GM18526 (cell line): ENCODE data around the gene MAPK7.

Experiments used
- POLR2A ChIP-seq: IDR thresholded peaks from 3 replicates; pipeline ENCODE4 v1.6.1; 2011; ENCODE audit not compliant: insufficient read length; ENCODE audit errors: extremely low read depth

MAPK7 gene

DNA sequence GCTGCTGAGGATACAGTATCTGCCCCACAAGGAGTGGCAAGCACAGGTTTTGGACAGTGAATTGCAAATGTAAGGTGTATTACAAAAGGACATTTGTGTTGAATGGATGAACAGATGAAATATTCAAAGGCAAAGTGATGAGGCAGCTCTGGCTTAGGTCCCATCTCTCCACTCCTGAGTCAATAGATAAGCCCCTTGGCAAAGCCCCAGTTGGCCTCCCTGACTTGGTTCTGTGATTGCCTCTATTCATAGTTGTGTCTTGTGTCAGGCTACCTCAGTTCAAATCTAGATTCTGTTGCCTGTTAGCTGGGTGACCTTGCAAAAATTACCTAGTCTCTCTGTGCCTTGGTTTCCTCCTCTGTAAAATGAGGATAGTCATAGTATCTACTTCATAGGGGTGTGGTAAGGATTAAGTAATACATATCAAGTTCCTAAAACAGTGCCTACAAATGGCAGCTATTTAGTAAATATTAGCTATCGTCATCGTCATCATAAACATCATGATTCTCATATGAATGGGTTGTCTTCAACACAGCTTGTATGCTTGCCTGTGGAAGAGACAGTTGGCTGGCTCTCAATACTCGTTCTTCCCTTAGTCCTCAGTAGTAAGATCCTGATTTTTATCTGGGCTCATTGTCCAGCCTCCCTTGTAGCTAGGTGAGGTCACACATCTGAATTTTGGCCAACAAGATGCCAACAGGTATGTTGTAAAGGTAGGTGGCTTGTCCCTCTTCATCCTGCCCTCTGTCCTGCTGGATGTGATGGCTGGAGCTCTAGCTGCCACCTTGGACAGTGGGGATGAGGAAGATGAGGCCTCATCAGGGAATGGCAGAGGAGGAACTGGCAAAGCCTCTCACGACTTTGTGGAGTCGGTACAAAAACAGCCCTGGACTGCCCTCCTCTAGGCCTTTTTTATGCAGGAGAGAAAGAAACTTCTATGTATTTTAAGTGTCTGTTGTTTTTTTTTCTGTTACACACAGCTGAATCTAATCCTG, 10.8 kb downstream of the MAPK7 start:
- no peak for TF ChIP-seq POLR2A

DNA sequence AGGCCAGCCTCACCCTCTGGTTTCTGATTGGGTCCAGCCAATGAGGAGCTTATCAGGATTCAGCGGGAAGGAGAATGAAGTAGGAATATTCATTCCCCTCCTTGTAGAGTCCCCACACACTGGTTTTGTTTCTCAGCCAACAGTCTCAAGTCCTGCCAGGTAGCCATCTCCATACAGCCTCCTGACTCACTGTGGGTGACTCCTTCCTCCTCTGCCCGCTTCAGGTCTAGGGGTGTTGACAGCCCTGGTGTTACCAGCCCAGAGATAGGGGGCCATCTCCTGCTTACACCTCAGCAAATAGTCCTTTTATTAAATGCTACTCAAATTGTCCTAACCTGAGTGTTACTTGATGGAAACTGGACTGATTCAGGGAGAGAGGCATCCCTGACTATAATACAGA, 12.7 kb downstream of the MAPK7 start:
- TF ChIP-seq POLR2A = no peak

DNA sequence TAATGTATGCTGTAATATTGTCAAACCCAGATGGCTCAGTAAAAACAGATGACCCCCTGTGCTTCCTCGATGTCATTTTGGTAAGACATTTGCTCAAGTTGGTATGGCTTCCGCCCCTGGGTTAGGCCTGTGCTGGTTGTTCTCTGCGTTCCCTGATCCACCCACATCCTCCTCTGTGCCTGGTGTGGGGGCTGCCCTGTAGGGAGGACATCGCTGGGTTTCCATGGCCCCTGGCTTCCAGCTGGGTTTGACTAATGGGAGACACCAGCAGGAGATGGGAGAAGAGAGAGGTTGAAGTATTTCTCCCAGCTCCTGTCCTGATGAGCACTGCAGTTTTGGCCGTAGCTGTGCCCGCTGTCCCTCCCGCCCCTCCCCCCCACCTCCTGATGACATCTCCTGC, 13.1 kb downstream of the MAPK7 start:
- no peak for TF ChIP-seq POLR2A

DNA sequence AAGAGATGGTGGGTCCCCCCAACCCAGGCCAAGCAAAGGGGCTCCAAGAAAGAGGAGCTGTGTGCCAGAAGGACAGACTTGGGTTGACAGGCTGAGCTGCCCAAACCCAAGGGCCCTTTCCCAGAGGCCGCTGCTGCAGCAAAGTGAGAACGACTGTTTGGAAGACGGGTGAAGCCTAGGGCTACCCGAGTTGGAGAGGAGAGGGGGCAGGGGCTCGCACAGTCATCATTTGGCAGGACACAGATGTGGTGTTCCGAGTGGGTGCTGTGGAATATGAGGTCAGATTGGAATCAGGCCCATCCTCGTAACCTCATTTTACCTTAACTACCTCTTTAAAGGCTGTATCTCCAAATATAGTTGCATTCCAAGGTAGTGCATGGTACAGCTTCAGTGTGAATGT, 14.0 kb downstream of the MAPK7 start:
- TF ChIP-seq POLR2A = no peak

DNA sequence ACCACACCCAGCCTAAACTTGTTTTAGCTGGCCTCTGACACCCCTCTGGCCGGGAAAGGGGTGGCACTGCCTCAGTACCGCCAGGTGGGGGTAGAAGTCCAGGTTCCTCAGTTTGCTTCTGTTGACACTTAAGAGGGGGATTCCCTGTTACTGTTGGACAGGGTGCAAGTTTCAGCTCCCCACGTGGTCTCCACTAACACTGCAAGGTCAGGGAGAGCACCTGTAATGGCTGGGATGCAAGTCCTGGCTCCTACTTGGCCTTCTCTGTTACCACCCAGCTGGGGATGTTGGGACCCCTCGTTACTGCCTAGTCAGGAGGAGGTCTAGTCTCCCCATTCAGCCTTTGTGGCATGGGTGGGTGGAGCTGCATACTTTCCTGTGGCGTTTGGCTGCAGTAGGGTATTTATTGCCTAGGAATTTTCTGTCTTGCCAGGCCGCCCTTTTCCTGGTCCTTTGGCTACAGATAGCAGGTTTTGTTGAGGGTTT, 19.3 kb downstream of the MAPK7 start:
- TF ChIP-seq POLR2A = no peak

DNA sequence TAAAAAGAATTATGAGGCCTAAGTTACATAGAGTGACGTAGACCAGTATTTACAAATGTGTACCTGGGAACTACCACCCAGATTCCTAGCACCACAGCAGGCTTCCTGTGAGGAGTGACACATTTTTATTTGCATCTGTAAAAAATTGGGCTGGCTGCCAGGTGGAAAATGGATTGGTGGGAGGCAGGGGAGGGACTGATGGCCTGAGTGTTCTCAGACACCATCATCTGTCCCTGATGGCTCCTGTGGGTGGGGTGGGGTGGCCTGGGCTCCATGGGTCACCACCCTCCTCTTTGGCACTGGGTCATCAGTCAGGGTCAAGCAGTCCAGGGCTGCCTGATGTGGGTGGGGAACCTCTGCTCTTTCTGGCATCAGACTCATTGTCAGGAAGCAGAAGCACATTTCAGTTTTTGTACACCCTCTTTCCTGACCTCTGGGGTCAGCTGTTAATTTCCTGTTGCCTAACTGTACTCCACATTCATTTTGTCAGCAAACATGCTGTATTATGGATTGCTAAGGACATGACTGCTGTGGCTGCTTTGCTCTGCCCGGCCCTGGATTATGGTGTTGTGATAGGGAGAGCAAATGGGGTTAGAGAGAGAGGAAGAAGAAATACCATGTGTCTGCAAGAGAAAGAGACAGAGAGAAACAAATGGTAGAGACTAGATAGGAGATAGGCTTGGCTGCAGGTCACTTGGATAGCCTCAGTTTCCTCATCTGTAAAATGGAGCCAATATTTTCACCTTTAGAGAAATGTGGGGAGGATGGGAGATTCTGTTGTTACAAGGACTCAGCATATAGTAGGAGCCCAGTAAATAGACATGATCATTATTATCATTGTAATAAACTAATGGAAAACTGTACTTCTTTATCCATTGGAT, 20.2 kb downstream of the MAPK7 start:
- TF ChIP-seq POLR2A = no peak

DNA sequence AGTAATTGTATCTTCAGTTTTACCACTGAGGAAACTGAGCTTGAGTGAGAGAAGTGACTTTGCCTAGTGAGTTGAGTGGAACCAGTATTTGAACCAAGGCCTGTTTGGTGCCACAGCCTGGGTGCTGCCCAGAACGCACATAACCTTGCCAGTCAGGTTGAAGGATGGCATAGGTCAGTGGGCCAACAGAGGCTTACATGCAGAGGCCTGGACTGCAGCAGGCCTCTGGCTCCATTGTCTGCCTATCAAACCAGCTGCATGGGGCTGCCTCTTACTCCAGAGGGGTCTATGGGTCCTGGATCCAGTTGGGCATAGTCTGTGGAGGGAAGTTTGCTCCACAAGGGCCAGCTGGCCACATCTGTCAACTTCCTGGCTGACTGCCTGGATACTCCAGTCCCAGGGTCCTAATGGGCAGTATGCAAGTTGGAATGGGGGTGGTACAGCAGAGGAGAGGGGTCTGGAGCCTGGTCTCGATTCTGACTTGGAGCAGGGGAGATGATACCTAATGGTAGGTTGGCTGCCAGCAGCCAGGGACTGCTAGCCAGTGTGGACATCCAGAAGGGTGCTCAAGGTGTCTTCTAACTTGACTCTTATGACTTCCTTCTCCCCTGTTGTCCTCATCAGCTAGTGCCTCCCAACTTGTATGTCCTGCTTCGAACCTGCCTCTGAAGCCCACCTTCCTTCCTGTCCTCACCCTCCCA, 21.6 kb downstream of the MAPK7 start:
- no peak for TF ChIP-seq POLR2A

DNA sequence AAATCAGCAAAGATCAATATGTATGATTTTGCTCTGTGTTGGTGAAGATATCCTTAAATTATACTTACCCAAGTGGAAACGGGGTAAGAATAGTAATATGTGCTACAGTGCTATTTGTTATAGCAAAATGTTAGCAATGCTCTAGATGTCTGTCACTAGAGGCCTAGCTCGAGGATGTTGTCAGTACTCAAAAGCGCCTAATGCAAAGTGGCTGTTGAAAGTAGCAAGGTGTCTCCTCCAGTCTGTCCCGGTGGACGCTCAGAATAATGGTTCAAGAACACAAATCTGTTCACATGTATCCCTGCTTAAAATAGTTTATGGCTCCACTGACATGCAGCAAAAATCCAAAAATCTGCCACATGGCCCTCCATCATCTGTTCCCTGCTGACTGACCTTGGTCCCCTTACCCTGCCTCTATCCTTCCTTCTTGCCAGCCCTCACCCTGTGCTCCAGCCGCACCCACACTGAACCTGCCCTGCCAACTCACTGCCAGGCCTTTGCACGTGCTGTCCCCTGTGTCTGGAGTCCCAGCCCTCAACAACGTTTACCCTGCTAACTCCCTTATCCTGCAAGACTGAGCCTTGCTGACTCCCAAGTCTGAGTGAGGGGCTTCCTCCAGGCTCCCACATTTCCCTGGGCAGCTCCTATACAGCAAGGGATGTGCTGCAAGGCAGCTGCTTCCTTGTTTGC, 23.2 kb downstream of the MAPK7 start:
- no peak for TF ChIP-seq POLR2A

DNA sequence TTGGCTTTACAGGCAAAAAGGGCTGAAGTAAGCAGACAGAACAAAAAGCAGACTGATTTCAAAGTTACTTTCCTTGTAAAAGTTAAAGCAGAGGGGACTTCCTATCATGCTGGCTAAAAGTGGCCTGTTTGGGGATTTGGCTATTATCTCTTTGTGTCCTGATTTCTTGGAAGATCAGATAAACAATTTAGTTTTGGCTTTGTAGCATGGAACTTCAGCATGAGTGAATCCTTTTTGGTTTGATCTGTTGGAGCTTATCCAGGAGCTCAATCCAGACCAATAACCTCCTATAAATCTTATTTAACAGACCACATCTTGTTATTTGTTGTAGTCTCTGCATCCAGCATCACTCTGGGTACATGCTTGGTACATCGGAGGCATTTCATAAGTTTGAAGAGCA, 23.9 kb downstream of the MAPK7 start:
- TF ChIP-seq POLR2A = no peak

DNA sequence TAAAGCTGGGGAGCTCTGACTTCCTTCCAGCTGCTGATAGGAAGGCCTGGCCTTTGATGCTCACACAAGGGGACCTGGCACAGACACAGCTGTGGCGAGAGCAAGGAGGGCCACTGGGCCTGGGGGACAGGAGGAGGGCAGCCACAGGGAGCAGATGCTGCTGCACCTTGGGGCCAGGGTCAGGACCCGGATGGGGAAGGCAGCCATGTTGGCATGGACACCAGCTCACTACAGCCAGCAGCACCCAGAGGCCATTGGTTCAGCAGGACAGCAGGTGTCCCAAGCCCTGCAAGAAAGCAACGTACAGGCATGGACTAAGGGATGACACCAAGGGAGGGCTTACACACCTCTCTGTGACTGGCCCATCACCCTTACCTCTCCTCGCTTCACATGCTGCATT, 24.7 kb downstream of the MAPK7 start:
- TF ChIP-seq POLR2A = no peak

DNA sequence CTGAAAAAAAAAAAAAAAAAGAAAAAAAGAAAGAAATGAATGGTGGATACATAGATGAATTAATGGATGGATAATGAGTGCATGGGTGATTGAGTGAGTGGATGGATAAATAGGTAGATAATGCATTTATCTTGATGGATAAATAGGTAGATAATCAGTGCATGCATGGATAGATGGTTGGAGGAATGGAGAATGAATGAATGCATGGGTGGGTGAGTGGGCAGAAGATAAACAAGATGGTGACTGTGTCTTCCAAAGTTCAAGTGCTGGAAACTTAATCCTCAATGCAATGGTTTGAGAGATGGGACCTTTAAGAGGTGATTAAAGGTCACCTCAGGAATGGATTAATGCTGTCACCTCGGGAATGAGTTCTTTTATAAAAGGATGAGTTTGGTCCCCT, 26.0 kb downstream of the MAPK7 start:
- TF ChIP-seq POLR2A = no peak

DNA sequence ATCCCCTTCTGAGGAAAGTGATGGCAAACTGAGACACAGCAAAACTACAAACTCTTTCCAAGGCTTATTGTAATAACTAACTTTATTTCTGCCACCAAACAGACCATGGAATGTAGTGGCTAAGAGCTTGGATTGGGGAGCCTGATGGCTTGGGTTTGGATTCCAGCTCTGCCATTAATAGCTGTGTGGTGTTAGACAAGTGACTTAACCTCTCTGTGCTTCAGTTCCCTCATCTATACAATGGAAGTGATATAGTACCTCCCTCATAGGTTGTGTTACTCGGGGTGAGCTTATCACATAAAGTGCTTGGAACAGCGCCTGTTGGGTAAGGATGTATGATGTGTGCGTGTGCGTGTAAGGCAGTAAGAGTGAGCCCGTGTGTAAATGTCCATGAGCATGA, 26.8 kb downstream of the MAPK7 start:
- TF ChIP-seq POLR2A = no peak

DNA sequence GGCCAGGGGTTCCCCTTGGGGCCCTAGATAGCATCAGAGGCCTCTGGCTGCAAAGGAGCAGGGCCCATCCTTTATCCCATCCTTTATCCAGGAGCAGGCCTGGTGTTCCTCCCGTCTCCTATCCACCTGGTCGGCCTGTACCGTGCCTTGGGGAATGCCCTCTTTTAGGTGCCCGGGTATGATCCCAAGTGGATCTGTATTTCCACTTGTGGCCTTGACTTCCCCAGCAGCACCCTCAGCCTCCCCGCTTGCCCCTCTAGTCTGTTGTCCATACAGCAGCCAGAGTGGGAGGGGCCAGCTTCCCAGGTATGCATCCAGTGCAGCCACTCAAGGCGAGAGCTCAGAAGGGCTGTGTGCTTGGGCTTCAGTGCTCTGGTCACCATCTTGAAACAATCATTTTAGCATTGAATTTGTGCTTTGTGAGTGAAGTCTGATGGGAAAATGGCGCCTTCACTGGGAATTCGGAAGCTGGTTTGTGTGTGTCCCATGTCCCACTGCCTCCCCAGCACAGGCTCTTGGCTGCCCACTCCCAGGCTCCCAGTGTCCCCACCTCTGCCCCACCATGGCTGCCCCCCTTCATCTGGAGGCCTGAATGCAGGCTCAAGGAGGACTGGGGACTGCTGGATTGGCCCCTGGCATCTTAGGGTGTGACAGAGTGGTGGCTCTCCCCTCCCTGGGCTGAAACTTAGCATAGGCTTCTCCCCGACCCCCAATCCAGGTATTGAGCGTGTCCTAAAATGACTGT, 29.5 kb downstream of the MAPK7 start:
- no peak for TF ChIP-seq POLR2A

DNA sequence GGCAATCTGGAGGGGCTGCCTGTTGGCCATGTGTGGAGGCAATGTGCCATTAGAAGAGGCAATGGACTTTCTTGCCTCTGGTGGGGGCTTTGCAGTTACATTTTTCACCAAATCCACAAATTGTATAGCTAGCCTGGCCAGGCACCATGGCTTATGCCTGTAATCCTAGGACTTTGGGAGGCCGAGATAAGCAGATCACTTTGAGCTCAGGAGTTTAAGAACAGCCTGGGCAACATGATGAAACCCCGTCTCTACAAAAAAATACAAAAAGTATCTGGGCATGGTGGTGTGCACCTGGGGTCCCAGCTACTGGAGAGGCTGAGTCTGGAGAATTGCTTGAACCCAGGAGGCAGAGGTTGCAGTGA, 30.0 kb downstream of the MAPK7 start:
- TF ChIP-seq POLR2A = no peak
